ENCODE measurements around the gene SEPHS1.

DNA sequence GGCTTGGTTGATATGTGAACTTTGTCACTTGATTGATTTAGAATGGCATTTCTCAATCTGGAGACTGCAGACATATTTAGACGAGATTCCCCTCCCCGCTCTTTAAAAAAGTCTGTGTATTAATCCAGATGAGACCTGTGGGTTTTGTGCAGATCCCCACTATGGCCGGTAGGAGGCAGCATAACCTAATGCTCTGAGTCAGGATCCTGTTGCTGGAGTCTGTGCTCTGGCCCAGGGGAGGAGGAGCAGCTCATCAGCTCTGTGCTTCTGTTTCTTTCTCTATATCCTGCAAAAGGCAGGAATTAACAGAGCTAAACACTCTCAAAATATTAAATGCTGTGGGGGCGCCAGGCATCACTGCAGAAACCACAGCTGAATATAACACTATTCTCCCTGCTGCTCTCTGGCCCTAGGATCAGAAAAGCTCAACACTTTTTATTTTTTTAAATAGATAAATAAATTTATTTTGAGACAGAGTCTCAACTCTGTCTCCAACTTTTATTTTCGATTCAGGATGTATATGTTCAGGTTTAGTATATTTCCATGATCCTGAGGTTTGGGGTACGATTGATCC lies 23.9 kb upstream of the SEPHS1 start:
- no peak for TF ChIP-seq JUN (CRISPR knock-in tag; IDR thresholded peaks at IDR 0.05)
- TF ChIP-seq, protein P1, sequence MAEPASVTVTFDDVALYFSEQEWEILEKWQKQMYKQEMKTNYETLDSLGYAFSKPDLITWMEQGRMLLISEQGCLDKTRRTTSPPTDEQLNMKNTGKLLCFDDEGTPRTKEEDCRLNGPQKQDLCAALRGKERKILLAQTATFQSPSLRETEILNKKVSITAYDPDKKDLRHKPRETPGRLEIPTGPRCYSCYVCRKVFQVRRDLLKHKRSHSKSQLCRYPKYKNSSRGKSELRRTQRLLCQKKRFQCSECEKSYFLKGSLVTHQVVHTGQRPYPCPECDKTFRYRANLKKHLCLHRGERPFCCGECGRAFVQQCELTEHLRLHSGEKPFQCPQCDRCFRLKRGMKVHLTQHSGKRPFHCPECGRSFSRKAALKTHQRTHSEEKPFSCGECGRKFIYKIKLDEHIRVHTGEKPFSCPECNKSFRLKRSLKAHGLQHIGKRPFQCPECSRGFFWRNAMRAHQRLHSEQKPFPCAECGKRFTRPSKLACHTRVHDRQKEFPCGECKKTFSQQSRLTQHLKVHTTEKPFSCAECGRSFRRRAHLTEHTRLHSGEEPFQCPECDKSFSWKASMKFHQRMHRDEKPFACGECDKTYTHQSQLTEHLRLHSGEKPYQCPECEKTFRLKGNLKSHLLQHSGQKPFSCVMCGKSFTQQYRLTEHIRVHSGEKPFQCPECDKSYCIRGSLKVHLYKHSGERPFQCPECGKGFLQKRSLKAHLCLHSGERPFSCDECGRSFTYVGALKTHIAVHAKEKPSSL (CRISPR knock-in tag; conservative IDR thresholded peaks at IDR 0.05), result no peak
- TF ChIP-seq SP1 (CRISPR knock-in tag; conservative IDR thresholded peaks at IDR 0.05), result no peak
- no peak; the same call in 1 of the 2 replicates for TF ChIP-seq CTCF (IDR thresholded peaks at IDR 0.05)
- no peak for TF ChIP-seq MXD4 (CRISPR knock-in tag; IDR thresholded peaks at IDR 0.05; ENCODE audit: borderline replicate concordance)
- TF ChIP-seq HMGXB4 (CRISPR knock-in tag; IDR thresholded peaks at IDR 0.05), result no peak
- TF ChIP-seq, protein P2, sequence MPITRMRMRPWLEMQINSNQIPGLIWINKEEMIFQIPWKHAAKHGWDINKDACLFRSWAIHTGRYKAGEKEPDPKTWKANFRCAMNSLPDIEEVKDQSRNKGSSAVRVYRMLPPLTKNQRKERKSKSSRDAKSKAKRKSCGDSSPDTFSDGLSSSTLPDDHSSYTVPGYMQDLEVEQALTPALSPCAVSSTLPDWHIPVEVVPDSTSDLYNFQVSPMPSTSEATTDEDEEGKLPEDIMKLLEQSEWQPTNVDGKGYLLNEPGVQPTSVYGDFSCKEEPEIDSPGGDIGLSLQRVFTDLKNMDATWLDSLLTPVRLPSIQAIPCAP (CRISPR knock-in tag; IDR thresholded peaks at IDR 0.05), result no peak
- no peak for TF ChIP-seq TEAD1 (CRISPR knock-in tag; IDR thresholded peaks at IDR 0.05)
- TF ChIP-seq NFYB (CRISPR knock-in tag; conservative IDR thresholded peaks at IDR 0.05; ENCODE audit: low read depth), result no peak
- no peak for TF ChIP-seq PREB (CRISPR knock-in tag; IDR thresholded peaks at IDR 0.05; ENCODE audit: borderline replicate concordance)
- no peak for TF ChIP-seq ZNF671 (CRISPR knock-in tag; IDR thresholded peaks at IDR 0.05)
- TF ChIP-seq, protein P3, sequence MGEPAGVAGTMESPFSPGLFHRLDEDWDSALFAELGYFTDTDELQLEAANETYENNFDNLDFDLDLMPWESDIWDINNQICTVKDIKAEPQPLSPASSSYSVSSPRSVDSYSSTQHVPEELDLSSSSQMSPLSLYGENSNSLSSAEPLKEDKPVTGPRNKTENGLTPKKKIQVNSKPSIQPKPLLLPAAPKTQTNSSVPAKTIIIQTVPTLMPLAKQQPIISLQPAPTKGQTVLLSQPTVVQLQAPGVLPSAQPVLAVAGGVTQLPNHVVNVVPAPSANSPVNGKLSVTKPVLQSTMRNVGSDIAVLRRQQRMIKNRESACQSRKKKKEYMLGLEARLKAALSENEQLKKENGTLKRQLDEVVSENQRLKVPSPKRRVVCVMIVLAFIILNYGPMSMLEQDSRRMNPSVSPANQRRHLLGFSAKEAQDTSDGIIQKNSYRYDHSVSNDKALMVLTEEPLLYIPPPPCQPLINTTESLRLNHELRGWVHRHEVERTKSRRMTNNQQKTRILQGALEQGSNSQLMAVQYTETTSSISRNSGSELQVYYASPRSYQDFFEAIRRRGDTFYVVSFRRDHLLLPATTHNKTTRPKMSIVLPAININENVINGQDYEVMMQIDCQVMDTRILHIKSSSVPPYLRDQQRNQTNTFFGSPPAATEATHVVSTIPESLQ (CRISPR knock-in tag; IDR thresholded peaks at IDR 0.05), result no peak
